K562 (cell line): ENCODE results near the gene ABCA8. TPM values are rescaled to one million over a fixed set of nuclear protein-coding genes. Genes with fewer than 3 reads are reported as not detected.
A peak's percentile ranks its signal among the peaks of the same experiment; 100 is the strongest.

Experiments used
- ATAC-seq: fragments of 200-7000 bp; cut with Tn5 transposase; 3 replicates; pipeline ENCODE4 v1.9.1; 2020; ENCODE audit warnings: moderate library complexity
- BruUV-seq: library from RNA; stranded (reverse); fragments of 400-500 nt; replicated peaks from 2 replicates; lab custom pipeline; 2021; lab: Mats Ljungman, UMichigan
- CTCF ChIA-PET: fragments of 300-600 bp; formaldehyde crosslinking; extraction: SDS; loops from one replicate; lab custom pipeline; 2021; ENCODE audit warnings: low intra/inter-chr PET ratio; lab: Yijun Ruan, JAX
- POLR2A ChIA-PET: fragments of 300-600, 350-650 bp; sonication (Branson Sonifier 250); formaldehyde crosslinking; extraction: SDS; loops from one replicate; lab custom pipeline; 2021; ENCODE audit warnings: antibody characterized with exemption, inconsistent platforms; lab: Yijun Ruan, JAX
- DNase-seq, 4 experiments: peaks; one replicate each; pipeline versions ENCODE4 v3.0.0 to v3.0.0-alpha.2; 2011 to 2018; ENCODE audit warnings: low spot score in 3 of 4, mixed read lengths in 3 of 4; ENCODE audit errors: extremely low read depth in 1 of 4
- FAIRE-seq: peaks from 2 replicates; lab custom pipeline; 2011; peaks lifted over from hg19 to GRCh38; lab: Jason Lieb, UNC
- H2AFZ ChIP-seq: 2 replicates; pipeline ENCODE4 v1.6.0; 2011; ENCODE audit warnings: low read depth, low read length, control low read depth, inconsistent platforms
- H3K27ac ChIP-seq: fragments of 200-600 bp; 3 replicates; pipeline ENCODE4 v1.8.0; 2011; ENCODE audit warnings: low read depth, mild to moderate bottlenecking, control low read depth, inconsistent platforms, low read length, moderate library complexity, mixed read lengths; ENCODE audit errors: extremely low read depth
- H3K27me3 ChIP-seq, 2 experiments: fragments of 300-600 bp in 1 of 2; 2 replicates in 1 of 2; 3 replicates in 1 of 2; pipeline versions ENCODE4 v1.6.0 to v1.8.0; 2011; ENCODE audit warnings: inconsistent platforms in 2 of 2, low read length in 2 of 2, mild to moderate bottlenecking in 1 of 2, mixed read lengths in 1 of 2, moderate library complexity in 1 of 2; ENCODE audit not compliant: control insufficient read depth in 2 of 2, insufficient read depth in 2 of 2
- H3K36me3 ChIP-seq: fragments of 300-600 bp; 3 replicates; pipeline ENCODE4 v1.8.0; 2011; ENCODE audit warnings: mild to moderate bottlenecking, low read length, inconsistent platforms; ENCODE audit not compliant: control insufficient read depth, insufficient read depth
- H3K4me1 ChIP-seq, 2 experiments: fragments of 200-600 bp in 1 of 2; replicated peaks in 1 of 2; 2 replicates in 1 of 2; 3 replicates in 1 of 2; pipeline versions ENCODE4 v1.5.1 to v1.8.0; 2011; ENCODE audit warnings: inconsistent platforms in 2 of 2, low read length in 2 of 2, mild to moderate bottlenecking in 1 of 2, mixed read lengths in 1 of 2, moderate library complexity in 1 of 2; ENCODE audit not compliant: control insufficient read depth in 2 of 2, insufficient read depth in 2 of 2
- H3K4me2 ChIP-seq: 2 replicates; pipeline ENCODE4 v1.6.1; 2011; ENCODE audit warnings: low read length, control low read depth, inconsistent platforms, mixed read lengths; ENCODE audit not compliant: insufficient read depth
- H3K4me3 ChIP-seq: fragments of 200-600 bp; sonication (generic), shearing (Covaris generic); 2 replicates; pipeline ENCODE4 v1.5.1; 2016; ENCODE audit warnings: control low read depth, inconsistent platforms
- H3K79me2 ChIP-seq: fragments of 200-600 bp; 3 replicates; pipeline ENCODE4 v1.8.0; 2011; ENCODE audit warnings: low read length, inconsistent platforms; ENCODE audit not compliant: control insufficient read depth, insufficient read depth
- H3K9ac ChIP-seq, 2 experiments: 2 replicates each; pipeline versions ENCODE4 v1.6.0 to v1.6.1; 2011; ENCODE audit warnings: low read depth in 2 of 2, low read length in 2 of 2, control low read depth in 1 of 2, inconsistent platforms in 1 of 2, mild to moderate bottlenecking in 1 of 2, mixed read lengths in 1 of 2; ENCODE audit not compliant: insufficient read depth in 1 of 2
- H3K9me1 ChIP-seq: one replicate; pipeline ENCODE4 v1.6.0; 2011; ENCODE audit warnings: inconsistent platforms, mild to moderate bottlenecking, low read length, moderate library complexity; ENCODE audit not compliant: control insufficient read depth, insufficient read depth
- H3K9me3 ChIP-seq: replicated peaks from 2 replicates; pipeline ENCODE4 v1.5.1; 2011; ENCODE audit warnings: low read depth, low read length, inconsistent platforms; ENCODE audit not compliant: control insufficient read depth, insufficient read depth
- H4K20me1 ChIP-seq: replicated peaks from 2 replicates; pipeline ENCODE4 v1.6.1; 2011; ENCODE audit warnings: low read length, inconsistent platforms, mixed read lengths; ENCODE audit not compliant: control insufficient read depth, insufficient read depth
- CEBPB ChIP-seq: fragments of 450-650 bp; IDR thresholded peaks from 2 replicates; pipeline ENCODE4 v1.6.1; 2016; ENCODE audit warnings: missing genetic modification characterization, missing compliant biosample characterization
- CEBPG ChIP-seq, 3 experiments: fragments of 200-800 bp in 1 of 3; sonication (Bioruptor generic) in 1 of 3; sonication (generic) in 1 of 3; formaldehyde crosslinking in 1 of 3; IDR thresholded peaks in 2 of 3; conservative IDR thresholded peaks in 1 of 3; 2 replicates each; pipeline versions ENCODE4 v1.6.1 to v1.8.0; 2016 to 2022; ENCODE audit warnings: missing compliant biosample characterization in 2 of 3, missing genetic modification characterization in 2 of 3, mild to moderate bottlenecking in 1 of 3, missing genetic modification reagents in 1 of 3
- CHD4 ChIP-seq: fragments of 200-600 bp; sonication (generic); IDR thresholded peaks from 3 replicates; pipeline ENCODE4 v1.6.1; 2012; ENCODE audit warnings: low read depth, mild to moderate bottlenecking, mixed read lengths, low read length, inconsistent platforms; ENCODE audit not compliant: insufficient read depth, insufficient replicate concordance, poor library complexity, severe bottlenecking
- CSDE1 ChIP-seq, 2 experiments: fragments of 450-650 bp; IDR thresholded peaks; 2 replicates each; pipeline ENCODE4 v1.6.1; 2016; ENCODE audit warnings: mild to moderate bottlenecking in 1 of 2
- FOXP4 ChIP-seq: sonication (generic); formaldehyde crosslinking; IDR thresholded peaks from 2 replicates; pipeline ENCODE4 v1.8.0; 2022; ENCODE audit warnings: mild to moderate bottlenecking, missing genetic modification reagents, borderline replicate concordance
- HBP1 ChIP-seq: fragments of 450-650 bp; formaldehyde crosslinking; IDR thresholded peaks from 2 replicates; pipeline ENCODE4 v1.4.0; 2022; ENCODE audit warnings: missing genetic modification characterization
- MEIS2 ChIP-seq: fragments of 450-650 bp; IDR thresholded peaks from 2 replicates; pipeline ENCODE4 v1.6.1; 2014; ENCODE audit warnings: mild to moderate bottlenecking; ENCODE audit not compliant: partially characterized antibody
- PBX2 ChIP-seq, 2 experiments: IDR thresholded peaks in 1 of 2; conservative IDR thresholded peaks in 1 of 2; 2 replicates each; pipeline ENCODE4 v1.6.1; 2016; ENCODE audit warnings: low read depth in 2 of 2, mild to moderate bottlenecking in 1 of 2, missing compliant biosample characterization in 1 of 2, missing genetic modification characterization in 1 of 2, moderate library complexity in 1 of 2
- RNF2 ChIP-seq: sonication (generic); IDR thresholded peaks from 2 replicates; pipeline ENCODE4 v1.6.1; 2016
- SOX6 ChIP-seq: fragments of 450-650 bp; IDR thresholded peaks from 2 replicates; pipeline ENCODE4 v1.6.1; 2014; ENCODE audit warnings: mild to moderate bottlenecking
- WGBS: fragments of 100-300 bp; shearing (Covaris generic); methylation state at CpG from one replicate; pipeline ENCODE4 v1.1.6; 2016; ENCODE audit warnings: low coverage, mixed read lengths; ENCODE audit not compliant: insufficient coverage; ENCODE audit errors: missing lambda C conversion rate; 5-methylcytosine and 5-hydroxymethylcytosine counted together
- in situ Hi-C: fragments of 300-500 bp; cut with MboI; formaldehyde crosslinking; loops from 4 replicates; pipeline ENCODE4 v1.15.0; 2018; ENCODE audit warnings: inconsistent platforms, mixed read lengths
- intact Hi-C: fragments of 100-400 bp; cut with micrococcal nuclease; formaldehyde crosslinking; loops from 2 replicates; pipeline ENCODE4 v1.14.2; 2022
- polyA plus RNA-seq, 8 experiments: library from polyadenylated mRNA; depleted of rRNA in 4 of 8; stranded (reverse) in 5 of 8; unstranded in 3 of 8; fragments of >200 nt; fragmentation: Nextera tagmentation in 2 of 8; fragmentation: Illumina TruSeq in 1 of 8; extraction: Ambion mirVana in 2 of 8; extraction: Trizol in 1 of 8; gene quantifications; 2 replicates each; pipeline versions ENCODE4 v1.2.1 to v1.2.3, GENCODE V29; 2011 to 2014; ENCODE audit warnings: inconsistent platforms in 1 of 8, missing spikeins in 1 of 8
- total RNA-seq, 7 experiments: library from RNA; depleted of rRNA in 6 of 7; stranded (reverse); fragments of >200 nt in 6 of 7; fragmentation: Illumina TruSeq in 2 of 7; extraction: Trizol in 2 of 7; gene quantifications; 2 replicates each; pipeline versions ENCODE4 v1.2.1 to v1.2.3, GENCODE V29; 2011 to 2021; ENCODE audit warnings: low replicate concordance in 1 of 7
- TF ChIP-seq, protein P1 (sequence below): sonication (generic); IDR thresholded peaks from 2 replicates; pipeline ENCODE4 v1.6.1; 2016

Gene ABCA8
- total and polyA plus RNA-seq, 9 of the 15 experiments (the other 6 are each of a cell fraction or from before 2014, with no cell fraction given): 1.8 to 13.2 (median 12.0) TPM

- in situ Hi-C loops: loop anchor here (25.0 kb wide), 1 partner anchor 264 kb away; the partner anchor contains the start of gene ABCA10
These were observed 18.1 kb upstream of the ABCA8 start for GRCh38 chr17:68973098-68973846.

More at GRCh38 chr17:68973098-68973846, 18.1 kb upstream of the ABCA8 start:
- ChIA-PET CTCF (no interaction called here), POLR2A (no interaction called here)
- no peaks in the 10 kb centered on the region for H3K9me3 ChIP-seq
- no peak overlapping the region for H2AFZ ChIP-seq
- no peaks in the 10 kb centered on the region for H3K36me3 ChIP-seq
- no peak overlapping the region for H3K27ac ChIP-seq
- WGBS: 2% methylated on average over 3 of the region's 3 CpGs
- no peak for DNase-seq
- no peak overlapping the region for H3K4me3 ChIP-seq
- H3K4me1 ChIP-seq: peaks cover 0 to 4% of the 10 kb centered on the region in 2 experiments; a peak in 1 of 5 replicates
- no peak for FAIRE-seq
- no peak for ATAC-seq
- H3K9me1 ChIP-seq: no peaks in the 10 kb centered on the region
- BruUV-seq: no TSS peak
- H3K4me2 ChIP-seq: no peak overlapping the region
- H3K79me2 ChIP-seq: no peaks in the 10 kb centered on the region
- no peaks in the 10 kb centered on the region for H4K20me1 ChIP-seq
- no peaks in the 10 kb centered on the region for H3K27me3 ChIP-seq
- intact Hi-C loops: loop anchor here (2.0 to 5.0 kb wide), 2 partner anchors 86 to 264 kb away; no protein-coding TSS in a partner anchor
- H3K9ac ChIP-seq: no peak overlapping the region
- TF ChIP-seq MEIS2 (peak; percentile 59), CEBPB (peak; percentile 37; the same call in 1 of the 2 replicates), HBP1 (no peak), FOXP4 (no peak), RNF2 (no peak), PBX2 (CRISPR knock-in tag; IDR thresholded peaks at IDR 0.05; ENCODE audit: low read depth) (no peak), PBX2 (tag; conservative IDR thresholded peaks at IDR 0.05; ENCODE audit: low read depth) (peak; percentile 60), CEBPG (CRISPR knock-in tag; IDR thresholded peaks at IDR 0.05) (no peak), CEBPG (tag; conservative IDR thresholded peaks at IDR 0.05 in 1 of 2, IDR thresholded peaks at IDR 0.05 in 1 of 2) (peak; percentile 58 to 86), CSDE1 (IDR thresholded peaks at IDR 0.05) (no peak), CHD4 (no peak), SOX6 (peak; percentile 50; the same call in 1 of the 2 replicates)
- TF ChIP-seq, protein P1, sequence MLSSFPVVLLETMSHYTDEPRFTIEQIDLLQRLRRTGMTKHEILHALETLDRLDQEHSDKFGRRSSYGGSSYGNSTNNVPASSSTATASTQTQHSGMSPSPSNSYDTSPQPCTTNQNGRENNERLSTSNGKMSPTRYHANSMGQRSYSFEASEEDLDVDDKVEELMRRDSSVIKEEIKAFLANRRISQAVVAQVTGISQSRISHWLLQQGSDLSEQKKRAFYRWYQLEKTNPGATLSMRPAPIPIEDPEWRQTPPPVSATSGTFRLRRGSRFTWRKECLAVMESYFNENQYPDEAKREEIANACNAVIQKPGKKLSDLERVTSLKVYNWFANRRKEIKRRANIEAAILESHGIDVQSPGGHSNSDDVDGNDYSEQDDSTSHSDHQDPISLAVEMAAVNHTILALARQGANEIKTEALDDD: 0 out of 2 replicates have a peak, but pooled peaks have one; percentile 29
- TF ChIP-seq, all 486 proteins: peak for 6
